Measurements from ENCODE around the gene ZNF831. TPM values are rescaled to one million over a fixed set of nuclear protein-coding genes. Genes with fewer than 3 reads are reported as not detected.

Gene ZNF831
- total RNA-seq, 1 donor from 2014 or later: not detected

DNA sequence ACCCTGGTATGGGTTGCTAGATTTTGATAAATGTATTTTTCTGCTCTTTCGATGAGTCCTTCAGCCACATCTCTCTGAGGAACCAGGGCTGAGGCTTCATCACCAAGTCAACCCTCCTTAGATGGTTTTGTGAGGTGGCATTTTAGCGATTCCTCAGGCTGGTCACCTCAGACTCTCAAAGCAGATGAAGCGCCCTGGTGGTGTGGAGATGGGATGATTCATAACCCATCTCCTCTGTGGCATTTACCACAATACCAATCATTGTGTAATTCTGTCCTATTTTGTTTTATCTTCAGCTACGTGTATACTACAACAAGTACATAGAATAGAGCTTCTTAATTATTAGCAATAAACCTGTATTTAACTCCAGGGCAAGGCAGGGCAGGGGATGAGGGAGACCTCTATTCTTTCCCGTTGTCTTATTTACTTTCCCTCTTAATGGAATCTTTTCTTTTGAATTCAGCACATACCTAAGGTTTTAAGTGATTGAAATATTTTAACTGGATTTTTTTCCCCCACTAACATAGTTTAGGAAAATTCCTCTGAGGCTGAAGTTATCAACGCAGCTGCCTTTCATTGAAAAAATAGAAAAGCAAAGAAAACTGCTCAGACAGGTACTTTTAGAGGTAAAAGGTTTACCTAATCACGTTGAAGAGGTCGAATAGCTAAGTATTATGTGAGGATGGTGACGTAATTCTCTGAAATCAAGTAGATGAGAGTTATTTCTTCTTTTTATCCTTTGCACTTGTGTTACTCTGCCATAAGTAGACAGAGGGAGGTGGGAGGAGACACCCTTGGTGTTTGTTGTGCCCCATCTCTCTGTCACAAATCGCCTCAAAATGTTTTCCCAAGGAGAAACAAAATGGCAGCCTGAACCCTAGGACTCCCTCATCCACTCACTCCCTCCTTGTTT lies 79.3 kb downstream of the ZNF831 start:
- Mint-ChIP-seq H3K9me3 (ENCODE audit: low read depth) (peaks cover 2% of the 10 kb centered on the region), H3K27me3 (peaks cover 37% of the 10 kb centered on the region), H3K27ac (no peak overlapping the region), H3K36me3 (ENCODE audit: insufficient read depth) (no peaks in the 10 kb centered on the region), H3K4me3 (ENCODE audit: low read depth) (no peak overlapping the region), H3K4me1 (ENCODE audit: low read depth) (peaks cover 14% of the 10 kb centered on the region)
- TF ChIP-seq, protein P1, sequence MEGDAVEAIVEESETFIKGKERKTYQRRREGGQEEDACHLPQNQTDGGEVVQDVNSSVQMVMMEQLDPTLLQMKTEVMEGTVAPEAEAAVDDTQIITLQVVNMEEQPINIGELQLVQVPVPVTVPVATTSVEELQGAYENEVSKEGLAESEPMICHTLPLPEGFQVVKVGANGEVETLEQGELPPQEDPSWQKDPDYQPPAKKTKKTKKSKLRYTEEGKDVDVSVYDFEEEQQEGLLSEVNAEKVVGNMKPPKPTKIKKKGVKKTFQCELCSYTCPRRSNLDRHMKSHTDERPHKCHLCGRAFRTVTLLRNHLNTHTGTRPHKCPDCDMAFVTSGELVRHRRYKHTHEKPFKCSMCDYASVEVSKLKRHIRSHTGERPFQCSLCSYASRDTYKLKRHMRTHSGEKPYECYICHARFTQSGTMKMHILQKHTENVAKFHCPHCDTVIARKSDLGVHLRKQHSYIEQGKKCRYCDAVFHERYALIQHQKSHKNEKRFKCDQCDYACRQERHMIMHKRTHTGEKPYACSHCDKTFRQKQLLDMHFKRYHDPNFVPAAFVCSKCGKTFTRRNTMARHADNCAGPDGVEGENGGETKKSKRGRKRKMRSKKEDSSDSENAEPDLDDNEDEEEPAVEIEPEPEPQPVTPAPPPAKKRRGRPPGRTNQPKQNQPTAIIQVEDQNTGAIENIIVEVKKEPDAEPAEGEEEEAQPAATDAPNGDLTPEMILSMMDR (IDR thresholded peaks at IDR 0.05; ENCODE audit: unreplicated experiment): no peak
- no peak for DNase-seq (ENCODE audit: low spot score, unreplicated experiment)

DNA sequence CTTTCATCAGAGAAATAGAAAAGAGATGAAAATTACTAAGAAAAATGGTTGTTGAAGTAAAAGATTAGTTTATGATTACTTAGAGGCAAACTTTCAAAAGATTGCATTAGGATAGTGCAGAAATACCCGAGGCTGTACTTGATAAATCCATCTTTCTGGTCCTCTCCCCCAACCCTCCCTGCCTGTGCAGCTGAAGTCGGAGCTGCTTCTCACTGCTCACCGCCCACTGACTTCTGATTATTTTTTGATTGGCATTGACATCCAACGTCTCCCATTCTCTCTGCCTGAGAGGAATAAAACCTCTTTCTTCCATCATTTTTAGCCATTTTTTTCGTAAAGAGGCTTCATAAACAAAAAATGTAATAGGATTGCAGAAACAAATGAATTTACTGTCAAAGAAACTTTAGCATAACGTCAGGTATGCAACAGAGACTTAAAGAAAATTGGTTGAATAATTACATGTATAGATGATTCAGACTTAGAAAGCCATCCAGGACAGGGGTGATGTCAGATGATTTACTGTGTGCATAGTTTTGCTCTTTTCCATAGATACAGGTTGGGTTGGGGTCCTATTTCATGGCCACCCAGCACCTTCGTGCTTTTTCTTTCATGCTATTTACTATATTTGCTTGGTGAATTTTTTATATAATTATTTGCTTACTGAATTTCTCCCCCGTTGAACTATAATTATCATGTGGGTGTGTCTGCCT lies 83.2 kb downstream of the ZNF831 start:
- Mint-ChIP-seq H3K4me3 (ENCODE audit: low read depth) (no peak overlapping the region), H3K4me1 (ENCODE audit: low read depth) (peaks cover 12% of the 10 kb centered on the region), H3K27ac (no peak overlapping the region), H3K36me3 (ENCODE audit: insufficient read depth) (no peaks in the 10 kb centered on the region), H3K27me3 (peaks cover 56% of the 10 kb centered on the region), H3K9me3 (ENCODE audit: low read depth) (peaks cover 5% of the 10 kb centered on the region)
- DNase-seq (ENCODE audit: low spot score, unreplicated experiment): no peak
- TF ChIP-seq, protein P1 (IDR thresholded peaks at IDR 0.05; ENCODE audit: unreplicated experiment): no peak

DNA sequence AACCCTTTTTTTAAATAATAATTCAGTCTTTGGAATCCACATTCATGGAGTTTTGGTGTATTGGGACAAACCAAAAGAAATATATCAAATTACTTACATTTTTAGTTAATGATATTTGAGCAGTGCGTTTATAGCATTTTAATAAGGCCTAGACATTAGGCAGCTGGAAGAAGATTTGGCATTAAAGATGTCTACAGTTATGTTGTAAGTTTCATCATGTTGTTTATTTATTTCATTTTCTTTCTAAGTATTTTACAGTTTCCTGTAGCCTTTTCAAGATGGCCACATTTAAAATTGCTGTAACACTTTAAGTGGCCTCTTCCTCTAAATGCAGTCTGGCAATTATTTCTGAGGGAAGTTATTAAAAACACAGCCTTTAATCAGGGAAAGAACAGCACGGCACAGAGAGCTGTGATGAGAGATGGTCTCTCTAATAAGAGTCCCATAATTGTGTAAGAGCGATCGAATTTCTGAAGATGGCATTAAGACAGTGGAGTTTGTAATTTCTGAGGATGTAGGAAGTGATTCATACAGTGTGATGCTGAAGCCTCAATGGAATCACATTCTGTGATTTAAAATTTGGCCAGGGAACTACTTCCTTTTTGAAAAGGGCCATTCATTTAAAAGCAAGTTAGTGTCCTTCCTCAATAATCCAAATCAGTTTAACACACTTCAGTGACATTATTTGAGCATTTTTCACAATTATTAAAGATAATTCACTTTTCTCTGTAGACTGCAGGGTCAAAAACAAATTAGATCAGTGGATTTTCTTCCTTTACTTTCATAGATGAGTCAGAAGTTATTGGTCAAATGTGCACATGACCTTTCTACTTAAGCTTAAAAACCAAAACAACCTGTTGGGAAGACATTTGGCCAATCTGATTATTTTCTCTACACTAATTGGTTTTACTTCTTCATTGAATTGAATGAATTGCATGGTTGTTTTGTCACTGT lies 84.4 kb downstream of the ZNF831 start:
- no peak overlapping the region for H3K4me3 Mint-ChIP-seq (ENCODE audit: low read depth)
- H3K9me3 Mint-ChIP-seq (ENCODE audit: low read depth): peaks cover 5% of the 10 kb centered on the region
- no peaks in the 10 kb centered on the region for H3K36me3 Mint-ChIP-seq (ENCODE audit: insufficient read depth)
- TF ChIP-seq, protein P1 (IDR thresholded peaks at IDR 0.05; ENCODE audit: unreplicated experiment): no peak
- no peak for DNase-seq (ENCODE audit: low spot score, unreplicated experiment)
- peaks cover 8% of the 10 kb centered on the region for H3K4me1 Mint-ChIP-seq (ENCODE audit: low read depth)
- H3K27me3 Mint-ChIP-seq: peaks cover 61% of the 10 kb centered on the region
- no peak overlapping the region for H3K27ac Mint-ChIP-seq

DNA sequence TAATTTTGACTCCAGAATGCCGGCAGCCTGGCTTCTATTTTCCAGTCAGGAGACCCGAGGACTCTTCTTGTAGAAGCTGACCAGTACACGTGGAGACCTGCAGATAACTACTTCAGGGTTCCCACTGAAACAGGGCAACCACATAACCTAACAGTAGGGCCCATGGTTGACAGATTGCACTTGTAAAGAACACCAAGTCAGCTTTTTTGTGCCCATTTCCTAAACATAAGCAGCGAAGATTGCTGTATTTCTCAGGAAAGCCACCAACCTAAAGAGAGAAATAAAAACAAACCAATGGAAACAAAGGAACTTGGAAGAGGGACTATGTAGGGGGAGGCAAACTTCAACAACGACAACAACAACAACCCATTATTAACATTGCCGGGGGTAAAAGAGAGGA lies 86.7 kb downstream of the ZNF831 start:
- TF ChIP-seq, protein P1 (IDR thresholded peaks at IDR 0.05; ENCODE audit: unreplicated experiment): no peak
- no peak for DNase-seq (ENCODE audit: low spot score, unreplicated experiment)
- no peak overlapping the region for H3K27ac Mint-ChIP-seq
- H3K4me1 Mint-ChIP-seq (ENCODE audit: low read depth): peaks cover 6% of the 10 kb centered on the region
- H3K9me3 Mint-ChIP-seq (ENCODE audit: low read depth): peaks cover 5% of the 10 kb centered on the region
- peaks cover 73% of the 10 kb centered on the region for H3K27me3 Mint-ChIP-seq
- no peak overlapping the region for H3K4me3 Mint-ChIP-seq (ENCODE audit: low read depth)
- no peaks in the 10 kb centered on the region for H3K36me3 Mint-ChIP-seq (ENCODE audit: insufficient read depth)

Data from progenitor cell of endocrine pancreas (in vitro differentiated cells).